GM18508 (cell line): ENCODE data around the gene RNU6-8.
A peak's percentile ranks its signal among the peaks of the same experiment; 100 is the strongest.

Source experiments
- ATAC-seq: cut with Tn5 transposase; IDR thresholded peaks from one replicate; pipeline ENCODE4 v1.9.1; 2021; ENCODE audit warnings: moderate number of reproducible peaks; ENCODE audit not compliant: insufficient read depth, unreplicated experiment

RNU6-8 gene

DNA sequence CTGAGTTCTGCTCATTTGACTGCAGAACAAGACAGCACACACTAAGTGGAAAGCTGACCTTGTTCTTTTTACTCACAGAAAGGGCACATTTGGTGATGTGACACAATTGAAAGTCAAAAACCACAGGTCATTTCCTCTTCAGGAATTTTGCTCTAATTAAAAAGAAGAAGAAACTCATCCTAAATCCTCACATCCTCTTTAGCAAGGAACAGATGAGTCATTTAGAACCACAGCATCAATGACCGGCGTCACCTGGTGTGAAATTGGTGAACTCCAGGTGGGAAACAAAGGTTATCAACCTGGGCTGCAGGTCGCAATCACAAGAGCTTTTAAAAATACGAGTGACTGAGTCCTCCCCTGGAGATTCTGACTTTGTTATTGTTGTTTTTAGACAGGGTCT is 2.9 kb upstream of the RNU6-8 start:
- ATAC-seq = no peak

DNA sequence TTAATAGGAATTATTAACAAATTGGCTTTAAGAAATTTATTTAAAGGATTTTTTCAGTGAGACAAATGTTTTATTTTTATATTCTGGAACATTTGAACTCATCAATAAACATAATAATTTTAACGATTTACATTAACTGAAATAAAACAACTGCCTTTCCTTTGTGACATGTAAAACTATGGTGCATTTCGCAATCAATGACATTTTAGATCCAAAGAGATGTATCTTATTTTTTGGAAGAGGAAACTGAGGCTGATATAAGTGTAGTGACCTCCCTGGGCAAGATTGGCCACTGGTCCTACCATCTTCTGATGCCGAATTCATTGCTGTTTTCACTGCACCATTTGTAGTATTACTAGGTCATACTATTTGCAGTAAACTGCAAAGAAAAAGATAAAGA is 2.5 kb upstream of the RNU6-8 start:
- ATAC-seq = no peak

DNA sequence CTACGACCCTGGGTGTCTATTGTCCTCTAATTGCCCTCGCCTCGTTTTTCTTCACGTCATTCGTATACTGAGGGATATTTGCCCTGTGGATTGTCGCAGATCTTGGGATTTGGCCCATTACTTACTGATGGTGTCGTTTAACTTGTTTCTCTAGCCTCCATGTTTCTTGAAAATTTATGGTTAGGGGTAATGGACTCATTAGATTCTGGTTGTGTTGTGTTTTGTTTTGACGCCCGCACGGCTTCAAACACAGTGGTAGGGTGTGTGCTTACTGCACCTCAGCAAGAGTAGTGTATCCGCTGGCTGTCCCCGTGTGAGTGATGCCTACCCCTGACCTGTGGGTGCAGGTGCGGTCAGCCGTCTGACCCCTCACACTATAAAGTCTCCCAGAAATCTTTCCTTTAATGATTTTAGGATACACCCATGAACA is 874 bp upstream of the RNU6-8 start:
- no peak for ATAC-seq

- no peak for ATAC-seq
Measured at GRCh38 chr14:32202491-32202997, 525 bp downstream of the RNU6-8 start.

DNA sequence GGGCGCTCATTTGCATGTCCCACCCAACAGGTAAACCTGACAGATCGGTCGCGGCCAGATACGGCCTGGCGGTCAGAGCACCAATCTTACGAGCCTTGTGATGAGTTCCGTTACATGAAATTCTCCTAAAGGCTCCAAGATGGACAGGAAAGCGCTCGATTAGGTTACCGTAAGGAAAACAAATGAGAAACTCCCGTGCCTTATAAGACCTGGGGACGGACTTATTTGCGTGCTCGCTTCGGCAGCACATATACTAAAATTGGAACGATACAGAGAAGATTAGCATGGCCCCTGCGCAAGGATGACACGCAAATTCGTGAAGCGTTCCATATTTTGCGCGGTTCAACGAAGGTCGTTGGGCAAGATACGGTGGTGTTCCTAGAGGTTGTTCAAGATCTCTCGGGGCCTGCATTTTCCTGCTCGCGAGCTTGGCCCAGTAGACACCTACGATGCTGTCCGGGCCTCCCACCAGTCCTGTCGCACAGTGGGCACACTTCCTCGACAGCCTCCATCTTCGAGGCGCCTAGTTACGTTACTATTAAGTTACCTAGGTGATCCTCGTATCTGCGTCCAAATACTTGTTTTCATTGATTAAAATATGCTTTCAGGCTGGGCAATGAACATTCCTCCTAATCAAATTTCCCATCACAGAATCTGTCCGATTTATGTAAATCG is 1.1 kb downstream of the RNU6-8 start, which contains the start of gene RNU6-7:
Gene RNU6-7, plus strand, starts transcription at position 230 of the 675 bp plus-strand sequence.
- ATAC-seq = no peak

DNA sequence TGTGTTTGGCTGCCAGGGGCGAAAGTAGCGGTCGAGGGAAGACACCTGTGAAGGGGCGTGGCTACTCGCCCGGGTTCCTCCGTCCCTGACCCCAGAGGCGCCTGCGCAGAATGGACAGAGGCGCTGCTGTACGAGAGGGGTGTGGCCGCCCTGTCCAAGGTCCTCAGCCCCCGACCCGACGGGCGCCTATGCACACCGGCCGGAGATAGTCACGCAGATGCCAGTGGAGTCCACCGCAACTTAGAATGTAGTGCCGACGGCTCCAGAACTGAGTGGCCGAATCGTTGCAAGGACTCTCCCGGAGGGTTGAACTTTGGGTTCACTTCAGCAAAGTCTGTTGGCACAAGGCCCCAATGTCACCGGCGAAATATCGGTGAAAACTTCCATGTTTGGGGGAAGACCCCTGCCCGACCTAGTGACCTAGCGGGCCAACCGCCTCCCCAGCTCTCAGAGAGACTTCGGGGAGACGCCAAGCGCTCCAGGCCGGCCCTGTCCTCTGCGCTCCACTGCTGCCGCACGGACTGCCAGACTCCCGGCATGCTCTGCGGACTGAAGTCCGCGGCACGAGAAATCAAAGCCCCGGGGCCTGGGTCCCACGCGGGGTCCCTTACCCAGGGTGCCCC is 1.8 kb downstream of the RNU6-8 start:
- peak; percentile 31 for ATAC-seq

GRCh38 chr14:32200368-32201192 is 2.5 kb downstream of the RNU6-8 start:
- no peak for ATAC-seq

GRCh38 chr14:32197919-32198318 is 5.2 kb downstream of the RNU6-8 start:
- no peak for ATAC-seq

DNA sequence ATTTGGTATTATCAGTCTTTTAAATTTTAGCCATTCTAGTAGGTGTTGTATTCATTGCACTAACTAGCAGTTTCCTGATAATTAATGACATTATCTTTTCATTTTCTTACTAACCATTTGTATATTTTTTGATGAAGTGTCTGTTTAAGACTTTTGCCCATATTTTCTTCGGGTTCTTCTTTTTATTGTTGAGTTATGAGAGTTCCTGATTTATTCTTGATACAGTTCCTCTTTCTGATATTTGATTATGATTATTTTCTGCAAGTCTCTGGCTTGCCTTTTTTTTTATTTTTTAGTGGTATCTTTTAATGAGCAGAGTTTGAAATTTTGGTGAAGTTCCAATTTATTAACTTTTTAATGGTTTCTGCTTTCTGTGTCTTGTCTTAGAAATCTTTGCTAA is 7.4 kb downstream of the RNU6-8 start:
- no peak for ATAC-seq

- ATAC-seq = no peak
Measured at GRCh38 chr14:32193532-32193931, 9.5 kb downstream of the RNU6-8 start.

- ATAC-seq = no peak
Measured at GRCh38 chr14:32192712-32193373, 10.2 kb downstream of the RNU6-8 start.

DNA sequence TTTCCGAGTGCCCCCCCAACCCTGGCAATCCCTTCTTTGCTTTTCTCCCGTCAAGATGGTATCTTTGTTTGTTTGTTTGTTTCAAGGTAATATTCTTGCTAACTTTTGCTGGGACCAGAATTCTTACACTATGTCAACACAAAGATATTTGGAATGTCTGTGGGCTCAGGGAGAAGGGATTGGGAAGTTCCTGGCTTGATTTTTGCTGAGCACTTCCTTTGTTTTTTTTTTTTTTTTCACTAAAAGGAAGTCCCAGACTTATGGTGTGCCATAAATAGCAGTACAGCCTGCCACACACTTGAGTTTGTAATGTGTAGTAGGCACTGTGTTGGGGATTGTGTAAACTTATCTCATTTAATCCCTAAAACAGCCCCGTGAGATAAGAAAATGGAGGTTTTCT is 12.4 kb downstream of the RNU6-8 start:
- ATAC-seq = no peak

DNA sequence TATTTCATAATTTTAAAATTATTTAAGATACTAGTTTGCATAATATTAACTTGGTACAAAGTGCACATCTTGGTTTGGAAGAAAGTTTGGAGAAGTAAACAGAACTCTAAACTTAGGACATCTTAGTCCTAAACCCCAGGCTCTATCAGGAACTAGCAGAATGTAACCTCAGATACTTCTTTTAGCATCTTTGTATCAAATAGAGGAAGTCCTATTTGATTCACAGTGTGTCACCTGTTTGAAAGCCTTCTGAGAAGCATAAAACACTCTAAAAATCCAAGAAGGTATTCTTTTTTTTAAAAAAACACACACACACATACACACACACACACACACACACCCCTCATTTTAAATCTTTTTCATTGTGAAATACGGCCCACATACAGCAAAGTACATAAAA is 13.3 kb downstream of the RNU6-8 start:
- ATAC-seq = no peak

DNA sequence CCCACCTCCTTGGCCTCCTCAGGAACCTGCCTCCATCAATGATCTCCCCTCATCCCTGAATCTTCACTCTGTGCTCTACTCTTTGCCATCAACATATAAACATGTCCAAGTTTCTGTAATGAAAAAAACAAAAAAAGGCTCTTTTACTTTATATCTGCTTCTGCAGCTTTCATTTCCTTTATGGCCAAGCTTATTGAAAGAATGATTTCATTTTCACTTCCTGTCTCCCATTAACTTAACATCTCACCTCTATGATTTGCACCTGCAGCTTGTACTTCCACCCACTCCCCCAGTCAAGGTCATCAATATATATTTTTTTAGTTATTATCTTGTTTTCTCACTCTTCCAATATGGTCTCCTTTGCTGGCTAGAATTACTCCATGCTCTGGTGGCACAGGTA is 16.8 kb downstream of the RNU6-8 start:
- ATAC-seq = no peak

GRCh38 chr14:32185097-32185496 is 18.0 kb downstream of the RNU6-8 start:
- no peak for ATAC-seq

DNA sequence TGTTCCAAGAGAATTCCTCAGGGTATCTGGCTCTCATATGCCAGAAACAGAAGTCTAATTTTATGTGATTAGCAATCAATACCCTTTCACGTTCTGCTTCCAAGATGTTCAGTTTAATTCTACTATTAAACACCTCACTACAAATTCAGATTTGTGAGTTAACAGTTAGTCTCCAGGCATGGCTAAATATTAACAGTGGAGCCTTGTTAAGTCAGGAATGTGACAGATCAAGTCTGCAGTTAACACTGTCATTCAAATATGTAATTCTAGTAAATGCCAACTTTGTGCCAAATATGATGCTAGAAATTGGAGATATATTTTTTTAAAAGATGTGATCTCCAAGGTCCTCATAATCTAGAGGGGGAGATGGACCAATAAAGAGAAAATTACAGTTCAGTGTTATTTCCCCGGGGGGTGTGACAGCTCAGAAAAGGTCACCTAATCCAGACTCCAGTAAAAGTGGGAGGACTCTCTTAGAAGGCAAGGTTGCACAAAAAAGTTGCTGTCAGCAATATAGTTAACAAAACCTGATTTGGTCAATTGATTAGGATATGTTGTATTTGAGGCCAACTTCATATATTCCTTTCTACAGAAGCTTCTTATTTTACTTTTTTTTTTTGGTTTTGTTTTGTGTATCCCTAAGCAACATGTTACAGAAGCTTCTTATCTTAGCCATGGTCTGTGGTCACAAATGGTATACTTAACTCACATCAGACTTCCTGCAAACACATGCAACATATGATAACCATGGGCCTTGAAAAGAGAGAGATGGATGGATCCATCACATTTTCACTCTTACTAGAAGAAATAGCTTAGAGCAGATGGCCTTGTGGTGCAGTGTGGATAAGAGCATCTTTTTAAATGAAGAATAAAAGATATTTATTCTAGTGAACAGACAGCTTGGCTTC is 19.7 kb downstream of the RNU6-8 start:
- ATAC-seq = no peak

- no peak for ATAC-seq
Measured at GRCh38 chr14:32171469-32171868, 31.6 kb downstream of the RNU6-8 start.

- no peak for ATAC-seq
Measured at GRCh38 chr14:32169191-32169590, 33.9 kb downstream of the RNU6-8 start.

DNA sequence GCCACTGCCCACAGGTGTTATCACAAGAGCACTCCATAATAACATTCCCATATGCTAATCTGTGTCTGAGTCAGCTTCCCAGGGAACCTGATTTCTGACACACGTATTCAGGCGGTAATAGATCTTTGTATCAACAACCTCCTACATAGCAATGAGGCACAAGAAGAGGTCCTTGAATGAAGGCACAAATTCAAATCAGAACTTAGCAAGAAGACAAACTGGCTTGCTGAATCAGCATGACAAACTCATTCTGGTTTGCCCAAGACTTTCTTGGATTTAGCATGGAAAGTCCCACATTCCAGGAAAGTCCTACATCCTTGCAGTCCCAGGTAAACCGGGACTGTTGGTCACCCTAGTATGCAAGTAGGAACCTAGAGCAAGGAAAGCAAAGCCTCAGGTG is 35.2 kb downstream of the RNU6-8 start:
- no peak for ATAC-seq

GRCh38 chr14:32166924-32167323 is 36.1 kb downstream of the RNU6-8 start:
- ATAC-seq = no peak
